GM12878 (cell line): ENCODE data around the gene COA3. TPM values are rescaled to one million over a fixed set of nuclear protein-coding genes. Genes with fewer than 3 reads are reported as not detected.

ENCODE experiments used
- ATAC-seq: fragments of 200-7000 bp; cut with Tn5 transposase; 3 replicates; pipeline ENCODE4 v1.9.1; 2020; ENCODE audit warnings: mild to moderate bottlenecking, moderate library complexity
- BruUV-seq: library from RNA; stranded (reverse); fragments of 400-500 nt; replicated peaks from 2 replicates; lab custom pipeline; 2021; lab: Mats Ljungman, UMichigan
- CTCF ChIA-PET: fragments of 300-600 bp; sonication (Branson Sonifier 250); formaldehyde crosslinking; extraction: SDS; loops from one replicate; lab custom pipeline; 2021; ENCODE audit warnings: inconsistent platforms; lab: Yijun Ruan, JAX
- POLR2A ChIA-PET: fragments of 350-600 bp; formaldehyde crosslinking; extraction: SDS; loops from one replicate; lab custom pipeline; 2021; ENCODE audit warnings: inconsistent platforms; lab: Charles Lee
- RAD21 ChIA-PET: fragments of 300-600 bp; sonication (Branson Sonifier 250); formaldehyde crosslinking; loops from one replicate; lab custom pipeline; 2023; ENCODE audit warnings: antibody characterized with exemption; ENCODE audit not compliant: unreplicated experiment; lab: Charles Lee
- SMC1A ChIA-PET: fragments of 300-600 bp; sonication (Branson Sonifier 250); formaldehyde crosslinking; loops from one replicate; lab custom pipeline; 2023; ENCODE audit not compliant: unreplicated experiment, uncharacterized antibody; lab: Charles Lee
- DNase-seq: peaks from one replicate; pipeline ENCODE4 v3.0.0-alpha.2; 2011; ENCODE audit warnings: low read depth, low spot score
- FAIRE-seq: peaks from 3 replicates; lab custom pipeline; 2011; peaks lifted over from hg19 to GRCh38; lab: Jason Lieb, UNC
- H2AFZ ChIP-seq: 2 replicates; pipeline ENCODE4 v1.6.0; 2011; ENCODE audit warnings: low read depth, low read length, control low read depth; ENCODE audit not compliant: control insufficient read depth
- H3K27ac ChIP-seq: 2 replicates; pipeline ENCODE4 v1.5.1; 2011; ENCODE audit warnings: control low read depth; ENCODE audit not compliant: control insufficient read depth, insufficient read depth
- H3K27me3 ChIP-seq, 2 experiments: replicated peaks in 1 of 2; 2 replicates each; pipeline versions ENCODE4 v1.6.0 to v1.6.1; 2011; ENCODE audit warnings: low read length in 1 of 2; ENCODE audit not compliant: control insufficient read depth in 2 of 2, insufficient read depth in 2 of 2
- H3K36me3 ChIP-seq, 2 experiments: 2 replicates each; pipeline ENCODE4 v1.5.1; 2011; ENCODE audit warnings: low read length in 1 of 2; ENCODE audit not compliant: control insufficient read depth in 2 of 2, insufficient read depth in 2 of 2
- H3K4me1 ChIP-seq: 2 replicates; pipeline ENCODE4 v1.6.1; 2011; ENCODE audit warnings: mild to moderate bottlenecking, low read length, moderate library complexity, mixed read lengths; ENCODE audit not compliant: control insufficient read depth, insufficient read depth
- H3K4me2 ChIP-seq: 2 replicates; pipeline ENCODE4 v1.6.0; 2011; ENCODE audit warnings: control low read depth; ENCODE audit not compliant: control insufficient read depth, insufficient read depth
- H3K4me3 ChIP-seq: fragments of 200-600 bp; sonication (generic); 2 replicates; pipeline ENCODE4 v1.5.1; 2016
- H3K79me2 ChIP-seq: 2 replicates; pipeline ENCODE4 v1.6.0; 2011; ENCODE audit warnings: low read length; ENCODE audit not compliant: control insufficient read depth, insufficient read depth
- H3K9ac ChIP-seq: 2 replicates; pipeline ENCODE4 v1.8.0; 2011; ENCODE audit warnings: low read length, control low read depth, mixed read lengths; ENCODE audit not compliant: control insufficient read depth, insufficient read depth
- H3K9me3 ChIP-seq: replicated peaks from 3 replicates; pipeline ENCODE4 v1.5.1; 2011; ENCODE audit warnings: mild to moderate bottlenecking, low read length; ENCODE audit not compliant: control insufficient read depth, insufficient read depth
- H4K20me1 ChIP-seq: 2 replicates; pipeline ENCODE4 v1.6.0; 2011; ENCODE audit not compliant: control insufficient read depth, insufficient read depth
- NFYB ChIP-seq: IDR thresholded peaks from 2 replicates; pipeline ENCODE4 v1.6.1; 2011; ENCODE audit warnings: low read depth, mild to moderate bottlenecking, low read length, improper control_type of control experiment, moderate library complexity; ENCODE audit not compliant: insufficient read depth
- RELB ChIP-seq: fragments of 450-650 bp; IDR thresholded peaks from 2 replicates; pipeline ENCODE4 v1.6.1; 2017; ENCODE audit warnings: low read depth, mild to moderate bottlenecking, moderate library complexity
- WGBS: methylation state at CpG from one replicate; pipeline ENCODE4 v1.1.6; 2016; ENCODE audit warnings: low lambda C conversion rate; ENCODE audit not compliant: insufficient replicate concordance, insufficient coverage; ENCODE audit errors: missing lambda C conversion rate; 5-methylcytosine and 5-hydroxymethylcytosine counted together
- in situ Hi-C: fragments of 300-500 bp; cut with MboI; formaldehyde crosslinking; loops from 9 replicates; pipeline ENCODE4 v1.14.3; 2018; ENCODE audit warnings: mixed read lengths
- intact Hi-C: fragments of 100-400 bp; cut with micrococcal nuclease; formaldehyde crosslinking; loops from one replicate; pipeline ENCODE4 v1.14.2; 2022; ENCODE audit not compliant: unreplicated experiment
- polyA plus RNA-seq, 11 experiments: library from polyadenylated mRNA; depleted of rRNA in 4 of 11; unstranded in 6 of 11; stranded (reverse) in 5 of 11; fragments of >200 nt; fragmentation: Nextera tagmentation in 4 of 11; fragmentation: Illumina TruSeq in 1 of 11; extraction: Ambion mirVana in 4 of 11; extraction: Trizol in 1 of 11; gene quantifications; 1 replicate in 1 of 11; 2 replicates in 10 of 11; pipeline versions ENCODE4 v1.2.1 to v1.2.3, GENCODE V29; 2011 to 2016; ENCODE audit warnings: inconsistent platforms in 2 of 11, missing spikeins in 2 of 11, low read depth in 1 of 11
- total RNA-seq, 4 experiments: library from RNA; depleted of rRNA in 3 of 4; stranded (reverse); fragments of >200 nt in 3 of 4; fragmentation: Illumina TruSeq in 1 of 4; extraction: Trizol in 1 of 4; gene quantifications; 2 replicates each; pipeline versions ENCODE4 v1.2.1 to v1.2.3, GENCODE V29; 2013 to 2021

Gene COA3
- total and polyA plus RNA-seq, 10 of the 15 experiments (the other 5 are each of a cell fraction or from before 2014, with no cell fraction given), result 45.2 to 161 (median 64.6) TPM

- Histone ChIP-seq H3K79me2 (no peaks in the 10 kb centered on the region), H2AFZ (no peak overlapping the region), H3K4me2 (no peak overlapping the region), H3K4me1 (no peaks in the 10 kb centered on the region; the same call in 1 of the 2 replicates), H3K9ac (no peak overlapping the region), H3K27ac (no peak overlapping the region), H3K9me3 (no peaks in the 10 kb centered on the region), H3K4me3 (no peak overlapping the region), H3K27me3 (no peaks in the 10 kb centered on the region), H4K20me1 (no peaks in the 10 kb centered on the region), H3K36me3 (peaks cover 10 to 12% of the 10 kb centered on the region in 2 experiments)
- ChIA-PET CTCF (interaction anchor here (0.6 to 2.1 kb wide), 6 partner anchors 13 to 341 kb away, joined by 3 to 7 read pairs (median 3); partner anchors contain the start of genes BECN1 and RPL27), SMC1A (interaction anchor here (0.6 to 0.7 kb wide), 2 partner anchors 9 to 90 kb away, joined by 3 read pairs; no protein-coding TSS in a partner anchor), RAD21 (interaction anchor here (0.6 kb wide), 1 partner anchor 579 kb away, joined by 4 read pairs; no protein-coding TSS in a partner anchor), POLR2A (interaction anchor here (0.7 kb wide), 1 partner anchor 20 kb away, joined by 4 read pairs; no protein-coding TSS in a partner anchor)
- ATAC-seq (no peak), DNase-seq (no peak), FAIRE-seq (no peak)
- 86% methylated on average over 2 of the region's 3 CpGs for WGBS
- in situ Hi-C loops, result no loop called here
- no TSS peak for BruUV-seq
- intact Hi-C loops, result loop anchor here (10.0 kb wide), 1 partner anchor 147 kb away; the partner anchor contains the start of gene RPL27
- TF ChIP-seq RELB (no peak), NFYB (no peak)
Observed at GRCh38 chr17:42848093-42848492, 49.6 kb upstream of the COA3 start.
